Measurements from ENCODE around the gene NKPD1.
"Not testable (repeated sequence)": the region's sequence is repeated elsewhere in the genome, so short reads cannot be mapped to it uniquely, and the experiment has no call there.

NKPD1 gene

GRCh38 chr19:45137179-45137761 is 23.5 kb downstream of the NKPD1 start:
- no peak for DNase-seq

GRCh38 chr19:45136507-45137178 is 24.1 kb downstream of the NKPD1 start:
- no peak for DNase-seq

GRCh38 chr19:45135176-45135885 is 25.5 kb downstream of the NKPD1 start:
- DNase-seq = no peak

- no peak for DNase-seq
Measured at GRCh38 chr19:45133661-45134060, 27.1 kb downstream of the NKPD1 start.

GRCh38 chr19:45130888-45131615 is 29.7 kb downstream of the NKPD1 start:
- no peak for DNase-seq

GRCh38 chr19:45130236-45130635 is 30.5 kb downstream of the NKPD1 start:
- DNase-seq = no peak

- no peak for DNase-seq
Measured at GRCh38 chr19:45128806-45129205, 32.0 kb downstream of the NKPD1 start.

GRCh38 chr19:45128146-45128545 is 32.6 kb downstream of the NKPD1 start:
- DNase-seq = no peak

GRCh38 chr19:45126654-45127053 is 34.1 kb downstream of the NKPD1 start:
- no peak for DNase-seq

GRCh38 chr19:45125975-45126493 is 34.7 kb downstream of the NKPD1 start:
- peak; percentile 65 for DNase-seq

- DNase-seq = no peak
Measured at GRCh38 chr19:45125360-45125759, 35.4 kb downstream of the NKPD1 start.

GRCh38 chr19:45124021-45124420 is 36.8 kb downstream of the NKPD1 start:
- no peak for DNase-seq

- DNase-seq = no peak
Measured at GRCh38 chr19:45123440-45123850, 37.3 kb downstream of the NKPD1 start.

GRCh38 chr19:45122832-45123231 is 38.0 kb downstream of the NKPD1 start:
- DNase-seq = no peak

- no peak for DNase-seq
Measured at GRCh38 chr19:45121827-45122345, 38.9 kb downstream of the NKPD1 start.

- no peak for DNase-seq
Measured at GRCh38 chr19:45119582-45119981, 41.2 kb downstream of the NKPD1 start.

GRCh38 chr19:45118591-45119355 is 42.0 kb downstream of the NKPD1 start:
- not testable (repeated sequence) for DNase-seq

GRCh38 chr19:45118106-45118505 is 42.7 kb downstream of the NKPD1 start:
- no peak for DNase-seq

- DNase-seq = no peak
Measured at GRCh38 chr19:45117671-45118070, 43.1 kb downstream of the NKPD1 start.

GRCh38 chr19:45117167-45117594 is 43.6 kb downstream of the NKPD1 start:
- no peak for DNase-seq

- no peak for DNase-seq
Measured at GRCh38 chr19:45115809-45116615, 44.8 kb downstream of the NKPD1 start.
